ENCODE data around the gene HDAC3.
A peak's percentile ranks its signal among the peaks of the same experiment; 100 is the strongest.
"Not testable (repeated sequence)": the region's sequence is repeated elsewhere in the genome, so short reads cannot be mapped to it uniquely, and the experiment has no call there.

HDAC3 gene

GRCh38 chr5:141633871-141634561 is 2.6 kb downstream of the HDAC3 start:
- DNase-seq = no peak

- no peak for DNase-seq
Observed at GRCh38 chr5:141632650-141633049, 4.0 kb downstream of the HDAC3 start.

- no peak for DNase-seq
Observed at GRCh38 chr5:141630570-141631140, 6.0 kb downstream of the HDAC3 start.

- DNase-seq = no peak
Observed at GRCh38 chr5:141628175-141628788, 8.4 kb downstream of the HDAC3 start.

- no peak for DNase-seq
Observed at GRCh38 chr5:141623611-141624010, 13.0 kb downstream of the HDAC3 start.

GRCh38 chr5:141623186-141623585 is 13.5 kb downstream of the HDAC3 start:
- peak in 1 of 2 experiments; percentile 41 for DNase-seq

GRCh38 chr5:141618804-141619554 is 17.7 kb downstream of the HDAC3 start, which contains the start of gene DIAPH1:
DIAPH1 (minus strand) TSS chr5:141619000; CDS start chr5:141618914, 86 bp downstream.
- peak; percentile 98 for DNase-seq

- peak; percentile 73 to 80 for DNase-seq
Observed at GRCh38 chr5:141618030-141618803, 18.4 kb downstream of the HDAC3 start.

- no peak for DNase-seq
Observed at GRCh38 chr5:141617682-141618029, 19.0 kb downstream of the HDAC3 start.

- no peak for DNase-seq
Observed at GRCh38 chr5:141617128-141617527, 19.5 kb downstream of the HDAC3 start.

GRCh38 chr5:141615991-141616720 is 20.5 kb downstream of the HDAC3 start:
- no peak for DNase-seq

GRCh38 chr5:141613344-141613743 is 23.3 kb downstream of the HDAC3 start:
- no peak for DNase-seq

GRCh38 chr5:141611289-141611688 is 25.4 kb downstream of the HDAC3 start:
- DNase-seq = no peak

- DNase-seq = not testable (repeated sequence)
Observed at GRCh38 chr5:141609921-141610320, 26.7 kb downstream of the HDAC3 start.

- no peak for DNase-seq
Observed at GRCh38 chr5:141609044-141609443, 27.6 kb downstream of the HDAC3 start.

GRCh38 chr5:141608557-141608956 is 28.1 kb downstream of the HDAC3 start:
- DNase-seq = no peak

- DNase-seq = no peak
Observed at GRCh38 chr5:141608046-141608445, 28.6 kb downstream of the HDAC3 start.

GRCh38 chr5:141605523-141606277 is 30.9 kb downstream of the HDAC3 start:
- peak; percentile 43 to 61 for DNase-seq

GRCh38 chr5:141603923-141604717 is 32.5 kb downstream of the HDAC3 start:
- DNase-seq = no peak

- no peak for DNase-seq
Observed at GRCh38 chr5:141602606-141603005, 34.0 kb downstream of the HDAC3 start.

Measured in activated CD4-positive, alpha-beta T cell treated with anti-CD3 and anti-CD28 coated beads, Interleukin-2, amount 50 U/mL, for 48 hours (primary cell).